Naive B cell (primary cell): ENCODE results near the gene XRCC4. TPM values are rescaled to one million over a fixed set of nuclear protein-coding genes. Genes with fewer than 3 reads are reported as not detected.

Source experiments
- ATAC-seq, 2 donors: fragments of 150-1000 bp; cut with Tn5 transposase; 2 replicates each; pipeline ENCODE4 v1.10.0; 2021; ENCODE audit warnings: low read depth in 2 of 2, mild to moderate bottlenecking in 2 of 2, moderate library complexity in 2 of 2
- DNase-seq: peaks from one replicate; pipeline ENCODE4 v3.0.0; 2022
- H3K27ac Mint-ChIP-seq, 6 donors: one replicate each; pipeline ENCODE4 v1.8.0; 2020 to 2022; ENCODE audit warnings: mild to moderate bottlenecking in 6 of 6, mixed read lengths in 6 of 6, moderate library complexity in 5 of 6, inconsistent platforms in 2 of 6
- H3K27me3 Mint-ChIP-seq, 3 donors: one replicate each; pipeline ENCODE4 v1.8.0; 2021 to 2022; ENCODE audit warnings: mixed read lengths in 3 of 3, mild to moderate bottlenecking in 1 of 3
- H3K36me3 Mint-ChIP-seq, 2 donors: one replicate each; pipeline ENCODE4 v1.8.0; 2020 to 2022; ENCODE audit warnings: mixed read lengths in 2 of 2, inconsistent platforms in 1 of 2, mild to moderate bottlenecking in 1 of 2
- H3K4me1 Mint-ChIP-seq, 3 donors: one replicate each; pipeline ENCODE4 v1.8.0; 2020 to 2022; ENCODE audit warnings: mixed read lengths in 3 of 3, inconsistent platforms in 1 of 3, mild to moderate bottlenecking in 1 of 3, moderate library complexity in 1 of 3
- H3K4me3 Mint-ChIP-seq, 8 donors: one replicate each; pipeline ENCODE4 v1.8.0; 2020 to 2022; ENCODE audit warnings: mild to moderate bottlenecking in 8 of 8, mixed read lengths in 8 of 8, moderate library complexity in 8 of 8, inconsistent platforms in 2 of 8
- H3K9me3 Mint-ChIP-seq, 7 donors: one replicate each; pipeline ENCODE4 v1.8.0; 2020 to 2022; ENCODE audit warnings: mixed read lengths in 7 of 7, mild to moderate bottlenecking in 5 of 7, inconsistent platforms in 2 of 7, moderate library complexity in 1 of 7
- polyA plus RNA-seq, 6 donors: library from polyadenylated mRNA; unstranded; fragments of 300-500 nt; fragmentation: Illumina TruSeq; gene quantifications; one replicate each; pipeline ENCODE4 v1.2.3, GENCODE V29; 2021; ENCODE audit warnings: low read depth in 6 of 6

Gene XRCC4
- polyA plus RNA-seq, 6 donors from 2014 or later, result 7.8 to 9.9 (median 9.3) TPM

GRCh38 chr5:83394190-83394589, 316.8 kb downstream of the XRCC4 start:
- Mint-ChIP-seq H3K9me3 (peaks cover 0 to 1% (median 0%) of the 10 kb centered on the region in 7 donors), H3K36me3 (no peaks in the 10 kb centered on the region), H3K4me1 (no peaks in the 10 kb centered on the region), H3K27me3 (no peaks in the 10 kb centered on the region), H3K27ac (no peak overlapping the region), H3K4me3 (no peak overlapping the region)
- DNase-seq (no peak), ATAC-seq (no peak)

DNA sequence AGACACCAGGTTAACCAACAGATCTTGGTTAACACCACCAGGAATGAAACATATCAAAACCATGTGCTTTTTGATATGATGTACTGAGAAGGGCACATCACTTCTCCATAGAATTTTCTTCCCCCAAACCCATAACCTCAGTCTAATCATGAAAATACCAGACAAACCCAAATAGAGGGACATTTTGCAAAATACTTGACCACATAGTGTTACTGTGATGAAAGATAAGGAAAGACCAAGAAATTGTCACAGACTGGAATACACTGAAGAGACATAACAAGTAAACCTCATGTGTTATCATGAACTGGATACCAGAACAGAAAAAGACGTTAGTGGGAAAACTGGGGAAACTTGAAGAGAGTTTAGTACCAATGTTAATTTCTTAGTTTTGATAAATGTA, 319.3 kb downstream of the XRCC4 start:
- no peaks in the 10 kb centered on the region for H3K36me3 Mint-ChIP-seq
- H3K4me1 Mint-ChIP-seq, result no peaks in the 10 kb centered on the region
- DNase-seq, result no peak
- no peak overlapping the region for H3K27ac Mint-ChIP-seq
- no peak for ATAC-seq
- no peak overlapping the region for H3K4me3 Mint-ChIP-seq
- no peaks in the 10 kb centered on the region for H3K27me3 Mint-ChIP-seq
- H3K9me3 Mint-ChIP-seq, result peaks cover 0 to 1% (median 0%) of the 10 kb centered on the region in 7 donors

DNA sequence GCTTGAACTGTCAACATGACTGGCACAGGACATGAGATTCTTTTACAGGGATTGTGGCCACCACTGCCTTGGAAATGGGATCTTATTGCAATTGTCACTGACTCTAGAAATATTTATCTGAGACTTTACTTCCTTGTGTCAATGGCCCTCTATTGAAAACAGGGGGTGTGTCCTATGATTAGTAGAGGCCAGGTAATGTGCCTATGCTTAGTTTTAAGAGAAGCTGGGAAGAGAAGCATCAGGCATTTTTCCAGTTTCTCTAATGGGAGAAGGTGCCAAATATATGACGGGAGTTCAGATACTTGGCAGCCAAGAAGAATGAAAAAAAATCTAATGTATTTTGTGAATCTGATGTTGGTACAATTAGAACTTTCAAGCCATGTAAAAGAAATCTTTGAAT, 320.3 kb downstream of the XRCC4 start:
- H3K4me1 Mint-ChIP-seq, result no peaks in the 10 kb centered on the region
- H3K36me3 Mint-ChIP-seq, result no peaks in the 10 kb centered on the region
- no peak overlapping the region for H3K4me3 Mint-ChIP-seq
- no peak overlapping the region for H3K27ac Mint-ChIP-seq
- ATAC-seq, result no peak
- H3K9me3 Mint-ChIP-seq, result peaks cover 0 to 1% (median 0%) of the 10 kb centered on the region in 7 donors
- DNase-seq, result no peak
- H3K27me3 Mint-ChIP-seq, result no peaks in the 10 kb centered on the region

GRCh38 chr5:83400241-83400640, 322.9 kb downstream of the XRCC4 start:
- DNase-seq, result no peak
- H3K27ac Mint-ChIP-seq, result no peak overlapping the region
- H3K36me3 Mint-ChIP-seq, result no peaks in the 10 kb centered on the region
- H3K4me3 Mint-ChIP-seq, result no peak overlapping the region
- no peak for ATAC-seq
- H3K4me1 Mint-ChIP-seq, result no peaks in the 10 kb centered on the region
- no peaks in the 10 kb centered on the region for H3K27me3 Mint-ChIP-seq
- H3K9me3 Mint-ChIP-seq, result peaks cover 0 to 1% (median 0%) of the 10 kb centered on the region in 7 donors

DNA sequence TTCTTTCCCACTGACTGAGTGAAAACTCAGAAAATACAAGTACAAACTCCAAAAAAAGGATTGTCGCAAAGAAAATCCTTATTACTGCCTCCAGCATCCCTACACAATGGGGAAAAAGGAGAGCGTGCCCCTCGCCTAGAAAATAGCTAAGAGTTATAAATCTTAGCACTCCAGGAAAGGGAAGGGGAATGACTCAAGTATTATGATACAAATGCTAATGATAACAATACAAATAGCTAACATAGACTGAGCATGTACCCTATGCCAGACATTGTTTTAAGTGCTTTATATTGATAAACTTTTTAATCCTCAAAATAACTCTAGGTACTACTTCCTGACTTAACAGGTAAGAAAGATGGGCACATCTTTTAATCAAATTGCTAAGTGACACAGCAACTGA, 323.4 kb downstream of the XRCC4 start:
- ATAC-seq, result no peak
- no peaks in the 10 kb centered on the region for H3K27me3 Mint-ChIP-seq
- H3K9me3 Mint-ChIP-seq, result peaks cover 0 to 1% (median 0%) of the 10 kb centered on the region in 7 donors
- H3K27ac Mint-ChIP-seq, result no peak overlapping the region
- H3K36me3 Mint-ChIP-seq, result no peaks in the 10 kb centered on the region
- H3K4me1 Mint-ChIP-seq, result no peaks in the 10 kb centered on the region
- DNase-seq, result no peak
- no peak overlapping the region for H3K4me3 Mint-ChIP-seq

DNA sequence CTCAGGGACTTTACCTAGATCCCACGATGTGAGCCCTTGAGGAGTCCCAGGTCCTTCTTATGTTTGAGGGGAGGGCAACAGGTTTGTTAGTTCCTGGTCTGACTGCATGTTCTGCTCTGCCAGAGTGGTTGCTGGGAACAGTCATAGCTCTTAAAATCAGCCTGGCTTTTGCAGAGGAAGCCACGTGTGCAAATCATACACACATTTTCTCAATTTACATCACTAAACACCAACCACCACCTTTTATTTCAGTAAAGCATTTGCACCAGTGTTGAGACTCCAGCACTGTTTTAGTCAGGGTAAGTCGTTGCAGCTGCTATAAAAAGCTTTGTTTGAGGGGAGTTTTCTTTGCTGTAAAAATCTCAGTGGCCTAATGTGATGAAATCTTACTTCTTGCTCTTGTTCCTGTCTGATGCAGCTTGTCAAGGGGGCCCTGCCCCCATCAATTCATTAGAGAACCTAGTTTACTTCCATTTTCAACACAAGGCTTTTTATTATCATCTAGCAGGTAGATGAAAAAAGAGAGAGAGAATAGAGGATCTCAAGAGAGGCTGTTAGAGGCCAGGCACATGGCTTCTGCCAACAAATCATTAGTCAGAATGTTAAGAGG, 323.9 kb downstream of the XRCC4 start:
- Mint-ChIP-seq H3K36me3 (no peaks in the 10 kb centered on the region), H3K4me1 (no peaks in the 10 kb centered on the region), H3K9me3 (peaks cover 0 to 1% (median 0%) of the 10 kb centered on the region in 7 donors), H3K4me3 (no peak overlapping the region), H3K27me3 (no peaks in the 10 kb centered on the region), H3K27ac (no peak overlapping the region)
- DNase-seq, result no peak
- no peak for ATAC-seq

DNA sequence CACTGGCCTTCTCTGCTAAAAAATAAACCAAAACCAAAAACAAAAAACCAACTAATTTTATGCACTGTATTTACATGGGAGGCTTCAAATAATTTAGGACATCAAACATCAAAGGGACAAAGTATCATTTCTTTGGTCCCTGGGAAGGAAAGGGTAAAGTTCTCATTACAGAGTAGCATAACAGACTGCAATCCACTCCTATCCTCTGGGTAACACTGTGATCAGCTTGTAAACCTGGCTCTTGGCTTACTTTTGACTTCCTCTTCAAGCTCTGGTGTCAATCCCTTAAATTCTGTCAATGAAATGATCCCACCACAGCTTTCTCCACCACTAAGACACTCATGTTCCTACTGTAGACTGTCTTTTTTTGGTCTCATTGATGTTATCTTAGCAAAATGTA, 324.4 kb downstream of the XRCC4 start:
- H3K27ac Mint-ChIP-seq, result no peak overlapping the region
- peaks cover 0 to 1% (median 0%) of the 10 kb centered on the region in 7 donors for H3K9me3 Mint-ChIP-seq
- H3K4me3 Mint-ChIP-seq, result no peak overlapping the region
- no peak for ATAC-seq
- no peaks in the 10 kb centered on the region for H3K27me3 Mint-ChIP-seq
- no peak for DNase-seq
- no peaks in the 10 kb centered on the region for H3K4me1 Mint-ChIP-seq
- H3K36me3 Mint-ChIP-seq, result no peaks in the 10 kb centered on the region

Other genes with a start within 250 kb of the XRCC4 start
- 10 to 100 TPM; 50.8 to 88.1 (median 60.9) TPM for gene TMEM167A, start 153 bp upstream of the XRCC4 start, polyA plus RNA-seq